Large intestine (tissue), 3 donors: Measurements from ENCODE around the gene RBM47. TPM values are rescaled to one million over a fixed set of nuclear protein-coding genes. Genes with fewer than 3 reads are reported as not detected.

Experiments
- DNase-seq, 2 donors: peaks; one replicate each; pipeline versions ENCODE4 v3.0.0 to v3.0.0-alpha.2; 2013
- H3K27ac ChIP-seq: one replicate; pipeline ENCODE4 v1.5.1; 2013; ENCODE audit warnings: low read length
- H3K27me3 ChIP-seq: 2 replicates; pipeline ENCODE4 v1.6.1; 2013; ENCODE audit warnings: low read length; ENCODE audit not compliant: control insufficient read depth, insufficient read depth
- H3K36me3 ChIP-seq: 2 replicates; pipeline ENCODE4 v1.6.1; 2013; ENCODE audit warnings: low read length; ENCODE audit not compliant: control insufficient read depth, insufficient read depth
- H3K4me1 ChIP-seq: one replicate; pipeline ENCODE4 v1.6.1; 2013; ENCODE audit warnings: low read length; ENCODE audit not compliant: control insufficient read depth, insufficient read depth
- H3K4me3 ChIP-seq: one replicate; pipeline ENCODE4 v1.5.1; 2013; ENCODE audit warnings: low read length
- H3K9me3 ChIP-seq: one replicate; pipeline ENCODE4 v1.6.1; 2013; ENCODE audit warnings: mild to moderate bottlenecking, low read depth, low read length, moderate library complexity; ENCODE audit not compliant: control insufficient read depth
- WGBS: methylation state at CpG from one replicate; pipeline ENCODE4 v1.1.5; 2013; ENCODE audit warnings: low lambda C conversion rate; ENCODE audit not compliant: insufficient coverage; 5-methylcytosine and 5-hydroxymethylcytosine counted together
- polyA plus RNA-seq: library from polyadenylated mRNA; unstranded; fragments of 120-200 nt; gene quantifications from one replicate; pipeline ENCODE4 v1.2.1, GENCODE V29; 2013

RBM47 gene
- polyA plus RNA-seq, 1 donor, result 98.4 TPM

DNA sequence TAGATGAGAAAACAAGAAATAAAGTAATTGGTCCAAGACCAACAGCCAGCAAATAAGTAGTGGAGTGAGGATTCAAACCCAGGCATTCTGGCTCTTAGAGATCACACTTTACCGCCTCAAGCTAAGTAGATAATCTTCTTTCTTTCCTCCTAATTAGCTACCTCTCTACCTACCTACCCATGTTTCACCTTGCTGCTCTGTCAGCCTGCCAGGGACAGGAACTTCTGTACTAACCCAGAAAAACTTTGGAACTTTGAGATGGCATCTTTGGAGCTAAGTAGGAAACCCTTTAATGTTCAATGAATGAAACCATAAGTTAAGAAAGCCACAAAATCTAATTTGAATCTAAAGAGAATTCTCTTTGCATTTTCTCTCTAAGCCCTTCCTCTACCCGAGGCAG is 149.4 kb downstream of the RBM47 start:
- no peak overlapping the region for H3K27ac ChIP-seq
- peaks cover 33% of the 10 kb centered on the region for H3K4me1 ChIP-seq
- no peak overlapping the region for H3K4me3 ChIP-seq
- no peaks in the 10 kb centered on the region for H3K27me3 ChIP-seq
- DNase-seq, result no peak
- peaks cover 13% of the 10 kb centered on the region for H3K36me3 ChIP-seq
- WGBS, result 25% methylated on average over 1 of the region's 2 CpGs
- H3K9me3 ChIP-seq, result no peaks in the 10 kb centered on the region

DNA sequence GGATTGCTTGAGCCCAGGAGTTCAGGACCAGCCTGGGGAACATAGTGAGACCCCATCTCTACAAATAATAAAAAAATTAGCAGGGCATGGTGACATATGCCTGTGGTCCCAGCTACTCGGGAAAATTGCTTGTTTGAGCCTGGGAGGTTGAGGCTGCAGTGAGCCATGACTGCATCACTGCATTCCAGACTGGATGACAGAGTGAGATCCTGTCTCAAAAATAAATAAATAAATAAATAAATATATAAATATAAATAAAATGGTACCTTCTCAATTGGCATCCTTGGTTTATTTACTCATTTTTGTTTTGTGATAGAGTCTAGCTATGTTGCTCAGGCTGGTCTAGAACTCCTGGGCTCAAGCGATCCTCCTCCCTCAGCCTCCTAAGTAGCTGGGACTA is 150.3 kb downstream of the RBM47 start:
- no peaks in the 10 kb centered on the region for H3K27me3 ChIP-seq
- peaks cover 11% of the 10 kb centered on the region for H3K36me3 ChIP-seq
- no peak for DNase-seq
- H3K27ac ChIP-seq, result no peak overlapping the region
- no CpG with 5 or more reads among the region's 2 CpGs for WGBS
- H3K9me3 ChIP-seq, result no peaks in the 10 kb centered on the region
- no peak overlapping the region for H3K4me3 ChIP-seq
- H3K4me1 ChIP-seq, result peaks cover 29% of the 10 kb centered on the region

DNA sequence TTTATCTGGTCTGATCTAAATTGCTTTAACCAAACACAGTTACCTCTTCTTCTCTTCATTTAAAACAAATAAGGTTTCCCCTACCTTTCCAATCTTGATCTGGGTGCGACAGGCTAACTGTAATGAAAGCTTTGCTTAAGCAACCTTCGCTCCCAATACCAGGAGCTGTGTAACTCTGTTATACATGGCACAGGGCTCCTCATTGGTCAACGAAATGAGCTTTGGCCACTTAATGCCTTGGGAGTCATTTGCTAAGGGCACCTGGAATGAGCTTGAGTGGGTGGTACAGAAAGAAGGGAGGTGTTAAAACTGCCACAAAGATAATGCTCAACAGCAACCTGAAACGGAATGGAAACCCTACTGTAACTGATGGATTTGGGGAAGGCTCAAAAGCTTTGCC is 154.1 kb downstream of the RBM47 start:
- Histone ChIP-seq H3K27ac (peak overlapping the region; percentile 94), H3K9me3 (no peaks in the 10 kb centered on the region), H3K4me1 (peaks cover 35% of the 10 kb centered on the region), H3K27me3 (no peaks in the 10 kb centered on the region), H3K36me3 (peaks cover 5% of the 10 kb centered on the region), H3K4me3 (peak overlapping the region; percentile 32)
- no CpG with 5 or more reads among the region's 4 CpGs for WGBS
- peak; percentile 87 to 93 for DNase-seq

DNA sequence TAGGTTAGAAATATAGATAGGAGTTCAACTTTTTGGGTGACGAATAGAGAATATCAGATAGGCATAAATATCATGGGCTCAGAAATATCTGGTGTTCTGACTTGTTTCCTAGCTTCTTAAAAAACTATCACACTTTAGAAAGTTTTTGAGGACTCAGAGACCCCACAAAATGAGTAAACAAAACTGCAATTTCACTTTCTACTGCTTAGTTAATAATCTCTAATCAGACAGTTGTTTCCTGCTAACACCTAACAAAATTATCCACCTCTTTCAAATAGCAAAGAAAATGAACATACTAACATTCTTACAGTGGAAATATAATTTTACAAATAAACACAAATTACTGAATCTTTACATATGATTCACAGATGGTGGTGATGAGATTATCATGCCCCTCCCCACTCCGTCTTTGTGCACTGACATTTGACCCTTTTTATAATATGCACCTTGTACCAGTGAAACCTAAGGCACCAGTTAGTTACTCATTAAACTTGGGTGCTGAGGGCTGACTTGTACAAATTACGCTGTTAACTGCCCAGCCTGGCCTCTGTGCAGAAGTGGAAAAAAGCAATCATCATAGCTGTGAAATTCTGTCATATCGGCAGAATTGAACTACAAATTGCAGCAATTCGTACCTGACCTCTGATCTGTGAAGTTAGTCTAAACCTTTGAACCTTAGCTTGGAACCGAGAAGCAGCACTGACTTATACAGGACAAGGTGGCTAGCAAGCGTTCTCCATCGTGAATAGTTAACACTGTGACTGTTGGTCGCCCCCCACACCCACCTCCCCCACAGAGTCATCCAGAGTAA is 155.9 kb downstream of the RBM47 start:
- Histone ChIP-seq H3K9me3 (no peaks in the 10 kb centered on the region), H3K4me3 (peak overlapping the region; percentile 32), H3K4me1 (peaks cover 38% of the 10 kb centered on the region), H3K36me3 (peaks cover 4% of the 10 kb centered on the region), H3K27ac (peak overlapping the region; percentile 94), H3K27me3 (no peaks in the 10 kb centered on the region)
- 20% methylated on average over 1 of the region's 9 CpGs for WGBS
- DNase-seq, result peak; percentile 95 to 98

DNA sequence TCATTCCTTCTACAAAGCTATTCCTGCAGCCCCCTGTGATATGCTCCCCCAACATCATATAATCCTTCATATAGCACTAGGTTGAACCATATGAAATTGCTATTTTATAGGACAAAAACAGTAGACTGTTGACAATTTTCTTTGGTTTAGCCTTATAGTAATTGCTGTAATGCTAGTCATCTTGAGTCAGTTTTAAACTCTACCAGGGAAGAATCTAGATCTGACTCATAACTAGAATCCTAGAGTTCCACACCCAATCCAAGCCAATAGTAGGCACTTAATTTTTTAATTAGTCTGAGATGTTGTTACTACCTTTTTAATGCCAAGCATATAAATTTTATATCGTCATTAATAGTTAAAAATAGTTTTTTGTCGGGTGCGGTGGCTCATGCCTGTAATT is 157.7 kb downstream of the RBM47 start:
- H3K4me1 ChIP-seq, result peaks cover 42% of the 10 kb centered on the region
- WGBS, result 100% methylated on average over 2 of the region's 3 CpGs

DNA sequence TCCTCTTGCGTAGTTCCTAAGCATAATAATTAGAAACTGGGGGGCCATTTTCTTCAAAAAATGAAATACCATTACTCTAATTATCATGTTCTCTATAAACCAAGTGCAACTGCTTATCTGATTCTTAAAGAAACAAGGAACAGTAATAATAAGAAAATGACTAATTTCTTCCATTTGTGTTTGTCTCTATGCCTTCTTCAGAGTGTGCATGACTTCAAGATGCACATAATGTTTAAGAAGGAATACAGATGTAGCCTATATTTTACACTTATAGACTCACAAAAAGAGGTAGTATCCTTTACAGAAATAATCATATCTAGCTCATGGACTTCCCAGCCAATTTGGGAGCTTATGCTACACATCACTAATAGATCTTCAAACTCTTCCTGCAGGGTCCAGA is 162.9 kb downstream of the RBM47 start:
- Histone ChIP-seq H3K4me3 (no peak overlapping the region), H3K36me3 (peaks cover 32% of the 10 kb centered on the region), H3K27ac (no peak overlapping the region), H3K27me3 (no peaks in the 10 kb centered on the region), H3K9me3 (no peaks in the 10 kb centered on the region), H3K4me1 (peaks cover 22% of the 10 kb centered on the region)
- WGBS, result no CpG with 5 or more reads among the region's 1 CpG
- DNase-seq, result no peak

More for the DNA sequence above, 157.7 kb downstream of the RBM47 start:
- Histone ChIP-seq H3K36me3 (peaks cover 9% of the 10 kb centered on the region), H3K27ac (peak overlapping the region; percentile 83), H3K4me3 (no peak overlapping the region), H3K9me3 (no peaks in the 10 kb centered on the region), H3K27me3 (no peaks in the 10 kb centered on the region)
- DNase-seq, result no peak

DNA sequence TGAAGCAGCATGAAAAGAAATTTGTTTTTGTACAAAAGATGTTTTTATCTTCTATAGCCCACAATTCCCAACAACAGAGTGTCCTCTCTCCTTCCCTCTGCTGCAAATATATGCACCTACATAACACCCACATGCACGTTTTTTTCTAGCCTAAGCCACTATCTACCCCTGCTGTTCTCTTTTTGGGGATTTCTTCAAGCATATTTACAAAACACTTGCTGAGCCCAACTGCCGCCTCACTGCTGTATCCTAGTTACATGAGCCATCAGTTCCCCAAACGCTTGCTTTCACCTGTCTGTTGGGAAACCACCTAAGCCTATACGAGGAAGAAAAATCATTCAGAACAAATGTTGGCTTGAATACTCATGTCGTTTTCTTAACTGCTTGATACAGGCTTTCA is 167.3 kb downstream of the RBM47 start:
- no peak for DNase-seq
- no peaks in the 10 kb centered on the region for H3K27me3 ChIP-seq
- peaks cover 31% of the 10 kb centered on the region for H3K36me3 ChIP-seq
- no peak overlapping the region for H3K27ac ChIP-seq
- H3K4me3 ChIP-seq, result no peak overlapping the region
- WGBS, result 60% methylated on average over 1 of the region's 5 CpGs
- H3K9me3 ChIP-seq, result no peaks in the 10 kb centered on the region
- H3K4me1 ChIP-seq, result peaks cover 7% of the 10 kb centered on the region

DNA sequence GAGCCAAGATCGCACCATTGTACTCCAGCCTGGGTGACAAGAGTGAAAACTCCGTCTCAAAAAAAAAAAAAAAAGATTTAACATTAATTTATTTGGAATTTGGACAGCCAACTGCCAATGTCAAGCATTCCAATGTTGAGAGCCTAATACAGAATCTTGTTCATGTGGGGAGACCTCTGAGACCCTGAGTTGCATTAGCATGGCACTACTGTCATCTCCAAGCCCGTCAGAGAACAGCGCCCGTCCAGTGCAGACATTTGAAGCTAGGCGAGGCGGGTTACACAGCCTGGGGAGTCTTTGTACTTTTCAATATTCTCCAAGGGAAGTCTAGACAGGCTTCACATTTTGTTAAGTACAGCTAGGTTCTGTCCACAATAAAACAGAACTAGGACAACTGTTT is 167.8 kb downstream of the RBM47 start:
- Histone ChIP-seq H3K9me3 (no peaks in the 10 kb centered on the region), H3K27ac (no peak overlapping the region), H3K27me3 (no peaks in the 10 kb centered on the region), H3K36me3 (peaks cover 29% of the 10 kb centered on the region), H3K4me1 (peaks cover 7% of the 10 kb centered on the region), H3K4me3 (no peak overlapping the region)
- no peak for DNase-seq
- no CpG with 5 or more reads among the region's 7 CpGs for WGBS

DNA sequence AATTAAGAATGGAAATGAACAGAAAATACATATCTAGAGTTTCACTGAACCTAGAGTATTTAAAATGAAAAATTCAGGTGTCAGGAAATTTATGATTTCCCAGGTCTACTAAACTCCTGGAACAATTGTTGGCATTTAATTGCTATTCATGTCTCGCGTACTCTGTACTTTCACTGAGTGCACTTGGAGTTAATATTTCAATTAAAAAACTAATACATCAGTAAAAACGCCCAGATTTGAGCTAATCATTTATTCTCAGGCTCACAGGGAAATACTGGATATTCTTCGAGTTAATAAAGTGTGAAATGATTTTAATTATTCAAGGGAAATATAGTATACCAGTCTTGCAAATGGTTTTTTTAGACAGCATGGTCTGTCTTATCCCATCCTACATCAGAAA is 168.6 kb downstream of the RBM47 start:
- H3K4me3 ChIP-seq, result no peak overlapping the region
- peaks cover 7% of the 10 kb centered on the region for H3K4me1 ChIP-seq
- no peaks in the 10 kb centered on the region for H3K9me3 ChIP-seq
- no peak for DNase-seq
- 38% methylated on average over 3 of the region's 4 CpGs for WGBS
- peaks cover 30% of the 10 kb centered on the region for H3K36me3 ChIP-seq
- H3K27me3 ChIP-seq, result no peaks in the 10 kb centered on the region
- no peak overlapping the region for H3K27ac ChIP-seq

DNA sequence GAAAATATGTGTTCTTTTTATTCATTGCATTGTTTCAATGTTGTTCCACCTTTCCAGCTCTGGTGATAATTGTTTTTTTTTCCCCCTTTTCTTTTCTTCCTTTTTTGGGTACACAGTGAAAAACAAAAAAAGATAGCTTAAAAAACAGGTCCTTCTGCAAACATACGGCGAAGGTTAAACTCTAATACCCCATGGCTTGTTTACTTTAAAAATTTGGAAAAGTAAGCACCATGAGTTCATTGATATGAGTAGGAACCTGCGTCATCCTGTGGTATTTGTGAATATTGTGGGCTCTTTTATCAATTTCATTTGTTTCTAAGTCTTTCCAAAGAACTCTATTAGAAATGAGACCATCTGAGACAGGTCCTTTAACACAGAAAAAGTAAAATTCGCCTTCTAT is 171.0 kb downstream of the RBM47 start:
- H3K4me1 ChIP-seq, result no peaks in the 10 kb centered on the region
- DNase-seq, result no peak
- no peak overlapping the region for H3K4me3 ChIP-seq
- H3K27me3 ChIP-seq, result no peaks in the 10 kb centered on the region
- WGBS, result 70% methylated on average over 2 of the region's 4 CpGs
- no peak overlapping the region for H3K27ac ChIP-seq
- no peaks in the 10 kb centered on the region for H3K9me3 ChIP-seq
- H3K36me3 ChIP-seq, result peaks cover 18% of the 10 kb centered on the region

DNA sequence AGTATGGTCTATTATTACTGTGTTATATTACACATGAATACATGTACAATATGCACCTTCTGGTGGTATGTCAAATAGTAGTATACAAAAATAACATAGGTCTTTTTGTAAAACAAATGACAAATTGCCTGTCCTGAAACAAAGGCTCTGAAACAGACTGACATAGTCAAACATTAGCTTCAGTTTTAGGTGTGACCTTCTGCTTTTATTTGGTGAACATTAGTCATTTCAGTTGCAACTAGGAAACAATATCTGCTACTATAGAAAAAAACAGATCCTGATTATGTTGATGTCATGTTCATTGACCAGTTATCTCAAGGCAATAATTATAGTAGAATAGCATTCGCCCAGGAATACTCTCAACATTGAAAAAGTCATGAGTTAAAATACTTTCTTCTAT is 171.6 kb downstream of the RBM47 start:
- WGBS, result no CpG with 5 or more reads among the region's 1 CpG

More for the DNA sequence above, 171.6 kb downstream of the RBM47 start:
- H3K36me3 ChIP-seq, result peaks cover 13% of the 10 kb centered on the region
- H3K9me3 ChIP-seq, result no peaks in the 10 kb centered on the region
- H3K4me3 ChIP-seq, result no peak overlapping the region
- H3K4me1 ChIP-seq, result peaks cover 5% of the 10 kb centered on the region
- no peak for DNase-seq
- no peaks in the 10 kb centered on the region for H3K27me3 ChIP-seq
- H3K27ac ChIP-seq, result no peak overlapping the region
